Keratinocyte (primary cell): ENCODE measurements around the gene PAPOLA. TPM values are rescaled to one million over a fixed set of nuclear protein-coding genes. Genes with fewer than 3 reads are reported as not detected.

Source experiments
- DNase-seq: peaks from one replicate; pipeline ENCODE4 v3.0.0-alpha.2; 2011; ENCODE audit warnings: low read depth, missing footprints, low spot score
- FAIRE-seq: peaks from 2 replicates; lab custom pipeline; 2011; peaks lifted over from hg19 to GRCh38; lab: Jason Lieb, UNC
- H2AFZ ChIP-seq: 2 replicates; pipeline ENCODE4 v1.6.0; 2012; ENCODE audit warnings: low read length, control low read depth, inconsistent platforms; ENCODE audit not compliant: control insufficient read depth
- H3K27ac ChIP-seq: 2 replicates; pipeline ENCODE4 v1.5.1; 2011; ENCODE audit warnings: low read length; ENCODE audit not compliant: control insufficient read depth, insufficient read depth
- H3K27me3 ChIP-seq: 3 replicates; pipeline ENCODE4 v1.6.0; 2011; ENCODE audit warnings: low read length; ENCODE audit not compliant: control insufficient read depth, insufficient read depth; ENCODE audit errors: extremely low read depth
- H3K36me3 ChIP-seq, 2 experiments: 2 replicates in 1 of 2; 3 replicates in 1 of 2; pipeline ENCODE4 v1.5.1; 2011; ENCODE audit warnings: low read length in 2 of 2, mild to moderate bottlenecking in 1 of 2; ENCODE audit not compliant: control insufficient read depth in 2 of 2, insufficient read depth in 2 of 2; ENCODE audit errors: extremely low read depth in 1 of 2
- H3K4me1 ChIP-seq: 3 replicates; pipeline ENCODE4 v1.5.1; 2011; ENCODE audit warnings: low read length; ENCODE audit not compliant: control insufficient read depth, insufficient read depth; ENCODE audit errors: extremely low read depth
- H3K4me2 ChIP-seq: 3 replicates; pipeline ENCODE4 v1.6.0; 2011; ENCODE audit warnings: low read depth, low read length; ENCODE audit not compliant: control insufficient read depth, insufficient read depth; ENCODE audit errors: extremely low read depth
- H3K4me3 ChIP-seq, 3 experiments: fragments of 200-600 bp in 1 of 3; sonication (generic) in 1 of 3; 2 replicates in 2 of 3; 3 replicates in 1 of 3; pipeline ENCODE4 v1.5.1; 2011 to 2016; ENCODE audit warnings: low read length in 3 of 3, mild to moderate bottlenecking in 3 of 3, control low read depth in 2 of 3, inconsistent platforms in 1 of 3, low read depth in 1 of 3, mixed read lengths in 1 of 3, mixed run types in 1 of 3, moderate library complexity in 1 of 3; ENCODE audit not compliant: control insufficient read depth in 2 of 3, insufficient read depth in 2 of 3; ENCODE audit errors: extremely low read depth in 1 of 3
- H3K79me2 ChIP-seq: 2 replicates; pipeline ENCODE4 v1.6.0; 2012; ENCODE audit warnings: low read length; ENCODE audit not compliant: control insufficient read depth, insufficient read depth
- H3K9ac ChIP-seq: 3 replicates; pipeline ENCODE4 v1.6.0; 2011; ENCODE audit warnings: low read length; ENCODE audit not compliant: control insufficient read depth, insufficient read depth; ENCODE audit errors: extremely low read depth
- H3K9me1 ChIP-seq: 3 replicates; pipeline ENCODE4 v1.6.0; 2011; ENCODE audit warnings: low read length; ENCODE audit not compliant: control insufficient read depth, insufficient read depth; ENCODE audit errors: extremely low read depth
- H3K9me3 ChIP-seq: 2 replicates; pipeline ENCODE4 v1.5.1; 2012; ENCODE audit warnings: low read depth, low read length; ENCODE audit not compliant: control insufficient read depth
- H4K20me1 ChIP-seq: 3 replicates; pipeline ENCODE4 v1.6.0; 2011; ENCODE audit warnings: low read length; ENCODE audit not compliant: control insufficient read depth, insufficient read depth; ENCODE audit errors: extremely low read depth
- CTCF ChIP-seq, 3 experiments: IDR thresholded peaks in 1 of 3; conservative IDR thresholded peaks in 1 of 3; optimal IDR thresholded peaks in 1 of 3; 2 replicates in 2 of 3; 3 replicates in 1 of 3; pipeline versions ENCODE3 to v1.5.1; 2011; ENCODE audit warnings: low read length in 3 of 3, mild to moderate bottlenecking in 3 of 3, moderate library complexity in 2 of 3, control low read depth in 1 of 3, inconsistent platforms in 1 of 3; ENCODE audit not compliant: insufficient read depth in 2 of 3; ENCODE audit errors: extremely low read depth in 1 of 3
- EZH2 ChIP-seq: IDR thresholded peaks from one replicate; pipeline ENCODE4 v1.6.1; 2012; ENCODE audit warnings: inconsistent platforms, mild to moderate bottlenecking, low read length, moderate library complexity
- dilution Hi-C: fragments of 300-500 bp; cut with MboI; formaldehyde crosslinking; loops from one replicate; pipeline ENCODE4 v1.7.0; 2020; ENCODE audit warnings: low sequenced_read_pairs; ENCODE audit not compliant: extremely low pct_ligation_motif_present
- polyA plus RNA-seq, 5 experiments: library from polyadenylated mRNA; depleted of rRNA in 3 of 5; stranded (reverse) in 3 of 5; stranded (forward) in 1 of 5; unstranded in 1 of 5; fragments of >200 nt; gene quantifications; 1 replicate in 1 of 5; 2 replicates in 3 of 5; 3 replicates in 1 of 5; pipeline versions ENCODE4 v1.2.1 to v1.2.3, GENCODE V29; 2011 to 2012; ENCODE audit warnings: missing spikeins in 2 of 5, low read depth in 1 of 5, low replicate concordance in 1 of 5

The PAPOLA gene
- polyA plus RNA-seq, 1 donor (not counting 4 experiments of a cell fraction or from before 2014, with no cell fraction given) = 154 TPM

DNA sequence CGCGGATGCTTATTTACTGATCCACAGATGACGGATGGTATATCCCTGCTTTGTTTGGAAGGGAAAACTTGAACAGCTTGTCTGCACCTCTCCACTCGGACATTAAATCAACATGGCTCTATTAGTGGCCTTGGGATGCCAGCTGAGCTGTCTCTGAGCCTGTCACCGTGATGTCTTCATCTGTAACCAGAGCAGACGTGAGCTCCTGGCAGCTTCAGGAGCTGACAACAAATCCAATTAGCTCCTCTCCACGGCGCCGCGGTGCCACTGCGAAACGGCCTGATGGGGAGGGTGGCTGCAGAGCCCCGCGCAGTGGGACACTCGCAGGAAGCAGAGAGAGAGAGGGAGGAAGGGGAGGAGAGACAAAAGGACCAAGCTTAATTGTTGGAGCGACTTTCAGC lies 112.3 kb downstream of the PAPOLA start:
- Histone ChIP-seq H3K79me2 (no peaks in the 10 kb centered on the region), H3K4me3 (no peak overlapping the region), H3K27me3 (no peaks in the 10 kb centered on the region), H2AFZ (no peak overlapping the region), H3K9me1 (no peaks in the 10 kb centered on the region), H3K4me1 (no peaks in the 10 kb centered on the region), H3K4me2 (no peak overlapping the region), H4K20me1 (no peaks in the 10 kb centered on the region), H3K9ac (no peak overlapping the region), H3K36me3 (no peaks in the 10 kb centered on the region), H3K9me3 (no peaks in the 10 kb centered on the region), H3K27ac (no peak overlapping the region)
- no peak for TF ChIP-seq CTCF (optimal IDR thresholded peaks at IDR 0.05 in 1 of 3, IDR thresholded peaks at IDR 0.05 in 1 of 3, conservative IDR thresholded peaks at IDR 0.05 in 1 of 3; ENCODE audit: extremely low read depth in 1 of 3, insufficient read depth in 2 of 3, low read length in 3 of 3)
- TF ChIP-seq EZH2 = no peak
- FAIRE-seq (no peak), DNase-seq (no peak)
- dilution Hi-C loops = no loop called here

DNA sequence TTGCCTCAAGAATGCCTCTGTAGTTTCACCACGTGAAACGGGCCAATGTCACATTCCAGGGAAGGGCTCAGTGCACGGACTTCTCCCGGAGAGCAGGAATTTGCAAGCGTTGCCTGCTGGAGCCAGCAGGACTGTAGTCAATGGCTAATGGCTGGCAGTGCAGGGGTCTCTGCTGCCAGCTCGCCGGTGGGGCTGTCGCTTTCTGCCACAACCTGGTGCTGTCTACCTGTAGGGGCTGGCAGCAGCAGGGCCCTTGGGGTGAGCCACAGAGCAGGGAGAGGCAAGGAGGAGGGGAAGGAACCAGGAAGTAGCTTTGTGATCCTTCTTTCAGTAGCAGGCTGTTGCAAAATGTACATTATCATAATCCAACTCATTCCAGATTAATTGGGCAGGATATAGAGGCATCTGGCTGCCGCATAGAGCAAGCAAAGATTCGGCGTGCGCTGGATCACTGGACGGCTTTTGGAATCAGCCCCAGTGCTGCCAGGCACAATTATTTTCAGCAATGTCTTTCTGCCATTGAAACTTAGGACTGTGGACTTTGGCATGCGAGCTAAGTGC lies 114.1 kb downstream of the PAPOLA start:
- H3K4me1 ChIP-seq = no peaks in the 10 kb centered on the region
- DNase-seq = no peak
- H3K9me3 ChIP-seq = no peaks in the 10 kb centered on the region
- H2AFZ ChIP-seq = peak overlapping the region; percentile 0
- H3K4me3 ChIP-seq = no peak overlapping the region
- FAIRE-seq = no peak
- no peak overlapping the region for H3K4me2 ChIP-seq
- no peaks in the 10 kb centered on the region for H3K79me2 ChIP-seq
- no peak for TF ChIP-seq CTCF (optimal IDR thresholded peaks at IDR 0.05 in 1 of 3, IDR thresholded peaks at IDR 0.05 in 1 of 3, conservative IDR thresholded peaks at IDR 0.05 in 1 of 3; ENCODE audit: extremely low read depth in 1 of 3, insufficient read depth in 2 of 3, low read length in 3 of 3)
- no peak for TF ChIP-seq EZH2
- no peak overlapping the region for H3K27ac ChIP-seq
- no peaks in the 10 kb centered on the region for H3K27me3 ChIP-seq
- no peaks in the 10 kb centered on the region for H3K9me1 ChIP-seq
- no peaks in the 10 kb centered on the region for H4K20me1 ChIP-seq
- dilution Hi-C loops = no loop called here
- no peaks in the 10 kb centered on the region for H3K36me3 ChIP-seq
- no peak overlapping the region for H3K9ac ChIP-seq

Other genes with a start within 250 kb of the PAPOLA start
- 2.8 to 3.5 TPM (median 3.4 TPM) in 3 replicates for gene BDKRB1, start 246.2 kb upstream of the PAPOLA start, polyA plus RNA-seq
- 9.4 to 11.4 TPM (median 9.5 TPM) in 3 replicates for gene ATG2B, start 139.0 kb upstream of the PAPOLA start, polyA plus RNA-seq
- gene GSKIP, start 138.9 kb upstream of the PAPOLA start, polyA plus RNA-seq = 37.3 to 51.1 TPM (median 42.3 TPM) in 3 replicates
- gene AK7, start 110.3 kb upstream of the PAPOLA start, polyA plus RNA-seq = 0.53 to 1.3 TPM (median 0.84 TPM) in 3 replicates